GM18870 (cell line): ENCODE data around the gene PDE4C.

ENCODE experiments used
- ATAC-seq: cut with Tn5 transposase; IDR thresholded peaks from one replicate; pipeline ENCODE4 v1.9.1; 2021; ENCODE audit warnings: moderate library complexity; ENCODE audit not compliant: unreplicated experiment

PDE4C gene

GRCh38 chr19:18202397-18202777, 23.9 kb downstream of the PDE4C start:
- no peak for ATAC-seq

- ATAC-seq, result no peak
These were observed 27.9 kb downstream of the PDE4C start for GRCh38 chr19:18198374-18198773.

GRCh38 chr19:18197941-18198340, 28.3 kb downstream of the PDE4C start:
- no peak for ATAC-seq

GRCh38 chr19:18197306-18197705, 28.9 kb downstream of the PDE4C start:
- ATAC-seq, result no peak

- ATAC-seq, result no peak
These were observed 29.8 kb downstream of the PDE4C start for GRCh38 chr19:18196511-18196845.

- ATAC-seq, result no peak
These were observed 31.5 kb downstream of the PDE4C start for GRCh38 chr19:18194554-18195238.

GRCh38 chr19:18194181-18194530, 32.1 kb downstream of the PDE4C start:
- ATAC-seq, result no peak

- ATAC-seq, result no peak
These were observed 32.7 kb downstream of the PDE4C start for GRCh38 chr19:18193388-18194180.

- ATAC-seq, result peak; percentile 82
These were observed 33.4 kb downstream of the PDE4C start, which contains the start of gene MPV17L2 for GRCh38 chr19:18192673-18193387. TSS of gene MPV17L2 (plus strand) at chr19:18193218. CDS start at chr19:18193282, 64 bp downstream.

GRCh38 chr19:18191640-18192062, 34.6 kb downstream of the PDE4C start:
- no peak for ATAC-seq

- ATAC-seq, result no peak
These were observed 36.0 kb downstream of the PDE4C start for GRCh38 chr19:18190278-18190677.

- no peak for ATAC-seq
These were observed 40.7 kb downstream of the PDE4C start for GRCh38 chr19:18185538-18185937.

- ATAC-seq, result no peak
These were observed 42.7 kb downstream of the PDE4C start for GRCh38 chr19:18183529-18183928.

GRCh38 chr19:18179957-18180356, 46.3 kb downstream of the PDE4C start:
- ATAC-seq, result no peak

GRCh38 chr19:18176367-18177310, 49.6 kb downstream of the PDE4C start:
- no peak for ATAC-seq

- ATAC-seq, result no peak
These were observed 51.3 kb downstream of the PDE4C start for GRCh38 chr19:18174983-18175382.
